Cardiac fibroblast (primary cell): ENCODE results near the gene TSSK2.

ENCODE experiments used
- DNase-seq, 2 donors: peaks; one replicate each; pipeline versions ENCODE4 v3.0.0 to v3.0.0-alpha.2; 2010; ENCODE audit warnings: low read depth in 2 of 2
- H3K4me3 ChIP-seq, 2 donors: replicated peaks in 1 of 2; 1 replicate in 1 of 2; 2 replicates in 1 of 2; pipeline ENCODE4 v1.5.1; 2011; ENCODE audit warnings: low read depth in 2 of 2, low read length in 2 of 2, mild to moderate bottlenecking in 2 of 2, moderate library complexity in 1 of 2
- TF ChIP-seq, protein P1 (sequence below): IDR thresholded peaks from one replicate; pipeline ENCODE4 v1.5.1; 2011; ENCODE audit warnings: low read depth, mild to moderate bottlenecking, low read length, inconsistent platforms

TSSK2 gene

DNA sequence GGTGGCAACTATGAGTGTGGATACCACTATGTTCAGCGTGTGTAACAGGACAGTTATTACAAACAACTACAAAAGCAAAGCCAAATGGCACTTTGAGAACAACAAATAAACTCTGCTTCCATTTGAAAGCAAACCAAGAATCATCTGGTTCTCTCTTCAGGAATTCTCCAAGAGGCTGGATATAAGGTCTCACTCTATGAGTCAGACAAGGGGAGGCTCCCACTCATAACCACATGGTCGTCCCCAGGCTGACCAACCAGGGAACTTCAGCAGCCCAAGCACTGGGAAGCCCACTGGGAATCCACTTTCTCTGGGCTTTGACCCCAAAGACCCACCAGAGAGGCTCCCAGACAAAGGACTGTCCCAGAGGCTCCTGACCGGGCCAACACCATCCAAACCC, 44.2 kb upstream of the TSSK2 start:
- H3K4me3 ChIP-seq, result no peak overlapping the region
- TF ChIP-seq, protein P1, sequence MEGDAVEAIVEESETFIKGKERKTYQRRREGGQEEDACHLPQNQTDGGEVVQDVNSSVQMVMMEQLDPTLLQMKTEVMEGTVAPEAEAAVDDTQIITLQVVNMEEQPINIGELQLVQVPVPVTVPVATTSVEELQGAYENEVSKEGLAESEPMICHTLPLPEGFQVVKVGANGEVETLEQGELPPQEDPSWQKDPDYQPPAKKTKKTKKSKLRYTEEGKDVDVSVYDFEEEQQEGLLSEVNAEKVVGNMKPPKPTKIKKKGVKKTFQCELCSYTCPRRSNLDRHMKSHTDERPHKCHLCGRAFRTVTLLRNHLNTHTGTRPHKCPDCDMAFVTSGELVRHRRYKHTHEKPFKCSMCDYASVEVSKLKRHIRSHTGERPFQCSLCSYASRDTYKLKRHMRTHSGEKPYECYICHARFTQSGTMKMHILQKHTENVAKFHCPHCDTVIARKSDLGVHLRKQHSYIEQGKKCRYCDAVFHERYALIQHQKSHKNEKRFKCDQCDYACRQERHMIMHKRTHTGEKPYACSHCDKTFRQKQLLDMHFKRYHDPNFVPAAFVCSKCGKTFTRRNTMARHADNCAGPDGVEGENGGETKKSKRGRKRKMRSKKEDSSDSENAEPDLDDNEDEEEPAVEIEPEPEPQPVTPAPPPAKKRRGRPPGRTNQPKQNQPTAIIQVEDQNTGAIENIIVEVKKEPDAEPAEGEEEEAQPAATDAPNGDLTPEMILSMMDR, result no peak
- peak; percentile 18 to 52 for DNase-seq

- no peak overlapping the region for H3K4me3 ChIP-seq
- TF ChIP-seq, protein P1, result no peak
- no peak for DNase-seq
Measured at GRCh38 chr22:19088866-19089595, 42.1 kb upstream of the TSSK2 start.

DNA sequence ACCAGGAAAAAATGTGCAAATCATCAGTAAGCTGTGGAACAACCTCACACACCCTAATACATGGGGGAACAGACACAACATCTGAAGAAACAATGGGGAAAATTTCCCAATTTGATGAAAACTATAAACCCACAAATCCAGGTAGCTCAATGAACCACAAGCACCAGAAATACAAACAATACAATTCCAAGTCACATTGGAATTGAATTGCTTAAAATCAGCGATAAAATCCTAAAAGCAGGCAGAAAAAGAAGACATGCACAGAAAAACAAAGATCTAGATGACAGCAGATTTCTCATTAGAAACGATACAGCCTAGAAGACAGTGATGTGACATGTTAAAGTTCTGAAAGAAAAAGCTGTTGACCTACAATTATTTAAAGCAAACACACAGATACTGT, 40.9 kb upstream of the TSSK2 start:
- H3K4me3 ChIP-seq, result no peak overlapping the region
- DNase-seq, result no peak
- TF ChIP-seq, protein P1, result no peak

DNA sequence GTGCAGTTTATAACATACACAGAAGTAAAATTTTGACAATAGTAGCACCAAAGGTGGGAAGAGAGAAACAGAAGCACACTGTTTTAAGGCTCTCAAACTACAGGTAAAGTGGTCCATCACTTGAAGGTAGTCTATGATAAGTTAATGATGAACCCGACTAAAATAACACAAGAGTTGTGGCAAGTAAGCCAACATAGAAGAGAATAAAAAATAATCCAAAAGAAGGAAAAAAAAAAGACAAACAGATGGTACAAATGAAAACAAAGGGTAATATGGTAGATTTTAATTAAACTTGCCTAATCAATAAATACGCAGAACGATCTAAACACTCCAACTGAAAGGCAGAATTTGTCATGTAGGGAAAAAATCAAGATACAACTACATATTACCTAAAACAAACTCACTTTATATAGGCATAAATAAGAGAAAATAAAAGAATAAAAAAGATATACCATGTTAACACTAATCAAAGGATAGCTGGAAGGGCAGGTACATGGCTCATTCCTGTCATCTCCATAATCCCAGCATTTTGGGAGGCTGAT, 40.5 kb upstream of the TSSK2 start:
- H3K4me3 ChIP-seq, result no peak overlapping the region
- DNase-seq, result no peak
- TF ChIP-seq, protein P1, result no peak

- H3K4me3 ChIP-seq, result no peak overlapping the region
- DNase-seq, result no peak
- TF ChIP-seq, protein P1, result no peak
Measured at GRCh38 chr22:19092725-19093124, 38.4 kb upstream of the TSSK2 start.

DNA sequence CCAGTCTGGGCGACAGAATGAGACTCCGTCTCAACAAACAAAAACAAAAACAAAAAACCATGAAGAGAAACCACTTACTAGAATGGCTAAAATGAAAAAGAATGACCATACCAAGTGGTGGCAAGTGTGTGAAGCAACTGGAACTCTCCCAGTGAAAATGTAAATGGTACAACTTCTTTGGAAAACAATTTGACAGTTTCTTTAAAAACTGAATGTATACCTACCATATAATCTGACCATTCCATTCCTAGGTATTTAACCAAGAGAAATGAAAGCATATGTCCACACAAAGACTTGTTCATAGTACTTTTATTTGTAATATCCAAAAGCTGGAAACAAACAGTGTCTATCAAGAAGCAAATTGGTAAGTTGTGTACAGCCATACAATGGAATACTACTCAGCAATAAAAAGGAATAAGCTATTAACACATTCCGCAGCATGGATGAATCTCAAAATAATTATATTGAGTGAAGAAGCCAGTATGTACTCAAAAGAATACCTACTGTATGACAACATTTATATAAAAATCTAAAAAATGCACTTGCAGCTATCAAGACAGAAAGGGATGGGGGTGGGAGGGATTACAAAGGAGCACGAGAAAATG, 36.6 kb upstream of the TSSK2 start:
- no peak for DNase-seq
- TF ChIP-seq, protein P1, result no peak
- no peak overlapping the region for H3K4me3 ChIP-seq
